Peyer's patch (tissue), 4 donors: Measurements from ENCODE around the gene PDK4.

Experiments
- POLR2A ChIP-seq, 2 donors: fragments of 450-650 bp; IDR thresholded peaks; one replicate each; pipeline ENCODE4 v1.5.1; 2017; ENCODE audit warnings: antibody characterized with exemption in 2 of 2, mild to moderate bottlenecking in 2 of 2, moderate library complexity in 2 of 2
- TF ChIP-seq, protein P1 (sequence below), 6 experiments: fragments of 450-650 bp in 4 of 6; fragments of 200-600 bp in 2 of 6; sonication (generic) in 1 of 6; IDR thresholded peaks; one replicate each; pipeline ENCODE4 v1.5.1; 2017 to 2019; ENCODE audit warnings: antibody characterized with exemption in 6 of 6, mild to moderate bottlenecking in 3 of 6, moderate library complexity in 1 of 6

DNA sequence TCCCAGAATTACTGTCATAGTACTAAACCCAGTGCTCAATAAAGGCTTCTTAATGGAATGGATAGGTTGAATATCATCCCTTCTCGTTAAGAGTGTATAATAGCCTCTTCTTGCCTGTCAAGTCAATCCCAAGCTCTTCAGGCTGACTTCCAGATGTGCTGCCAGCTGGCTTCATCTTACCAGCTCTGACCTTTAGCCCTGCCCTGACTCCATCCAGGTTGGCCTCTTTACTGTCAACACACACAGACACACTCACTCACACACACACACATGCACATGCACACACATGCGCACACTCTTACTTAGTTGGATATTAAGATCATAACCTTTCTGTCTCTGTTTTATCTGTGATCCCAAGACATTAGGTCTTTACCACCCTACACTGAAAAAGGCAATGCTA, 61.5 kb downstream of the PDK4 start:
- TF ChIP-seq POLR2A (IDR thresholded peaks at IDR 0.05) = no peak
- TF ChIP-seq, protein P1, sequence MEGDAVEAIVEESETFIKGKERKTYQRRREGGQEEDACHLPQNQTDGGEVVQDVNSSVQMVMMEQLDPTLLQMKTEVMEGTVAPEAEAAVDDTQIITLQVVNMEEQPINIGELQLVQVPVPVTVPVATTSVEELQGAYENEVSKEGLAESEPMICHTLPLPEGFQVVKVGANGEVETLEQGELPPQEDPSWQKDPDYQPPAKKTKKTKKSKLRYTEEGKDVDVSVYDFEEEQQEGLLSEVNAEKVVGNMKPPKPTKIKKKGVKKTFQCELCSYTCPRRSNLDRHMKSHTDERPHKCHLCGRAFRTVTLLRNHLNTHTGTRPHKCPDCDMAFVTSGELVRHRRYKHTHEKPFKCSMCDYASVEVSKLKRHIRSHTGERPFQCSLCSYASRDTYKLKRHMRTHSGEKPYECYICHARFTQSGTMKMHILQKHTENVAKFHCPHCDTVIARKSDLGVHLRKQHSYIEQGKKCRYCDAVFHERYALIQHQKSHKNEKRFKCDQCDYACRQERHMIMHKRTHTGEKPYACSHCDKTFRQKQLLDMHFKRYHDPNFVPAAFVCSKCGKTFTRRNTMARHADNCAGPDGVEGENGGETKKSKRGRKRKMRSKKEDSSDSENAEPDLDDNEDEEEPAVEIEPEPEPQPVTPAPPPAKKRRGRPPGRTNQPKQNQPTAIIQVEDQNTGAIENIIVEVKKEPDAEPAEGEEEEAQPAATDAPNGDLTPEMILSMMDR (IDR thresholded peaks at IDR 0.05) = no peak
